Ectodermal cell (in vitro differentiated cells): Measurements from ENCODE around the gene POLR3H.

Source experiments
- H3K27ac ChIP-seq: 2 replicates; pipeline ENCODE4 v1.7.0; 2013; ENCODE audit warnings: mild to moderate bottlenecking, low read depth, low read length; ENCODE audit not compliant: insufficient read depth, poor library complexity, severe bottlenecking
- H3K27me3 ChIP-seq: 2 replicates; pipeline ENCODE4 v1.7.0; 2013; ENCODE audit warnings: mild to moderate bottlenecking, low read length; ENCODE audit not compliant: insufficient read depth, control insufficient read depth, poor library complexity, severe bottlenecking
- H3K36me3 ChIP-seq: one replicate; pipeline ENCODE4 v1.7.0; 2013; ENCODE audit warnings: low read length; ENCODE audit not compliant: control insufficient read depth, insufficient read depth
- H3K4me1 ChIP-seq: one replicate; pipeline ENCODE4 v1.7.0; 2013; ENCODE audit warnings: low read length; ENCODE audit not compliant: control insufficient read depth, insufficient read depth
- H3K4me3 ChIP-seq: 2 replicates; pipeline ENCODE4 v1.7.0; 2013; ENCODE audit warnings: low read depth, low read length, control low read depth; ENCODE audit not compliant: insufficient read depth
- H3K9me3 ChIP-seq: 2 replicates; pipeline ENCODE4 v1.7.0; 2013; ENCODE audit warnings: mild to moderate bottlenecking, low read length, moderate library complexity; ENCODE audit not compliant: control insufficient read depth
- WGBS, 2 experiments: methylation state at CpG; one replicate each; pipeline ENCODE4 v1.1.7; 2013; ENCODE audit warnings: missing lambda C conversion rate in 2 of 2; 5-methylcytosine and 5-hydroxymethylcytosine counted together

POLR3H gene

DNA sequence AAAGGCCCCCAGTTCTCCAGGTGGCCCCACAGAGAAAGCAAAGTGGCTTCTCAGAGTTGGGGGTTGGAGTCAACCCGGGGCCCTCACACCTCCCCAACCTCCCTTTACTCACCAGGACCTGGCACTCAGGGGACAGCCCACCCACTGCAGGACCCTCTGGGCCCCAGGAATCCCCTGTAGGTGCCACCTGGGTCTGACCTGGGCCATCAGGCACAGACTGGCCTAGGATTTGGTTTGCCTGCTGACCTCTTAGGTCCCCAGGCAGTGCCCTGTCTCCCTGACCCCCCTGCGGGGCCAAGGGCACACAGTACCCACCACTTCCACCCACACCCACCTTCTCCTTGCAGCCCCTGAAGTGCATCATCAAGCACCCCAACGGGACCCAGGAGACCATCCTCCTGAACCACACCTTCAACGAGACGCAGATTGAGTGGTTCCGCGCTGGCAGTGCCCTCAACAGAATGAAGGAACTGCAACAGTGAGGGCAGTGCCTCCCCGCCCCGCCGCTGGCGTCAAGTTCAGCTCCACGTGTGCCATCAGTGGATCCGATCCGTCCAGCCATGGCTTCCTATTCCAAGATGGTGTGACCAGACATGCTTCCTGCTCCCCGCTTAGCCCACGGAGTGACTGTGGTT is 16.0 kb downstream of the POLR3H start:
- 94 to 97% methylated on average over 16 of the region's 16 CpGs for WGBS, 2 experiments
- no peaks in the 10 kb centered on the region for H3K9me3 ChIP-seq

GRCh38 chr22:41526830-41527799 is 17.2 kb downstream of the POLR3H start:
- 94 to 95% methylated on average over 32 of the region's 32 CpGs for WGBS, 2 experiments
- H3K36me3 ChIP-seq: peaks cover 31% of the 10 kb centered on the region

More for the DNA sequence above, 16.0 kb downstream of the POLR3H start:
- Histone ChIP-seq H3K36me3 (peaks cover 31% of the 10 kb centered on the region), H3K27me3 (no peaks in the 10 kb centered on the region), H3K27ac (no peak overlapping the region), H3K4me3 (no peak overlapping the region), H3K4me1 (no peaks in the 10 kb centered on the region)

GRCh38 chr22:41526226-41526829 is 17.9 kb downstream of the POLR3H start:
- H3K4me3 ChIP-seq: no peak overlapping the region
- H3K36me3 ChIP-seq: peaks cover 23% of the 10 kb centered on the region
- H3K27ac ChIP-seq: no peak overlapping the region
- WGBS, 2 experiments: 91 to 94% methylated on average over 12 of the region's 12 CpGs
- H3K4me1 ChIP-seq: no peaks in the 10 kb centered on the region
- H3K9me3 ChIP-seq: no peaks in the 10 kb centered on the region
- H3K27me3 ChIP-seq: no peaks in the 10 kb centered on the region

More at GRCh38 chr22:41526830-41527799, 17.2 kb downstream of the POLR3H start:
- H3K27me3 ChIP-seq: no peaks in the 10 kb centered on the region
- no peak overlapping the region for H3K27ac ChIP-seq
- no peaks in the 10 kb centered on the region for H3K9me3 ChIP-seq
- H3K4me3 ChIP-seq: no peak overlapping the region
- H3K4me1 ChIP-seq: no peaks in the 10 kb centered on the region

- no peak overlapping the region for H3K27ac ChIP-seq
- peaks cover 21% of the 10 kb centered on the region for H3K36me3 ChIP-seq
- H3K27me3 ChIP-seq: no peaks in the 10 kb centered on the region
- H3K4me3 ChIP-seq: no peak overlapping the region
- H3K9me3 ChIP-seq: no peaks in the 10 kb centered on the region
- WGBS, 2 experiments: 93 to 95% methylated on average over 13 of the region's 13 CpGs
- H3K4me1 ChIP-seq: no peaks in the 10 kb centered on the region
Measured at GRCh38 chr22:41525450-41526225, 18.6 kb downstream of the POLR3H start.

GRCh38 chr22:41524809-41525449 is 19.3 kb downstream of the POLR3H start:
- H3K36me3 ChIP-seq: peaks cover 21% of the 10 kb centered on the region
- no peaks in the 10 kb centered on the region for H3K4me1 ChIP-seq
- H3K4me3 ChIP-seq: no peak overlapping the region
- H3K27ac ChIP-seq: no peak overlapping the region
- WGBS, 2 experiments: 94% methylated on average over 17 of the region's 17 CpGs
- H3K27me3 ChIP-seq: no peaks in the 10 kb centered on the region
- no peaks in the 10 kb centered on the region for H3K9me3 ChIP-seq

DNA sequence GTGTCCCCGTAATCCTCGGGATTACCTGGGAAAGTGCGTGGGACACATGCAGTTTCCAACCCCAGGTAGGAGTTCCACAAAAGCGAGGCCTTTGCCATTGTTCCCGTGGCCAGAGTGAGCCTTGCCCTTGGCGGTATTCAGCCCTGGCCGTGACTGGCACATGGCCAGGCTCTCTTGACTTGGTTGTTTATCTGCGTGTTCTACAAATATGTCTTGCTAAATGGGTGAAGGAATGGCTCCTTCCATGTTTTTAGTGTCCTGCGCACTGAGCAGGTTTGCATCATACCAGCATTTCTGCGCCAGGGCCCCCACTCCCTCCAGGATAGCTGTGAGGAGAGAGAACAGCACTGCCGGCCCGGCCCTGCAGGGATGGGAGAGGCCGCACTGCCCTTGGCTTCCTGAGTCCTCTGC is 20.0 kb downstream of the POLR3H start:
- Histone ChIP-seq H3K36me3 (peaks cover 17% of the 10 kb centered on the region), H3K9me3 (no peaks in the 10 kb centered on the region), H3K4me3 (no peak overlapping the region), H3K4me1 (no peaks in the 10 kb centered on the region), H3K27me3 (no peaks in the 10 kb centered on the region), H3K27ac (no peak overlapping the region)
- WGBS, 2 experiments: 93 to 96% methylated on average over 13 of the region's 13 CpGs

- Histone ChIP-seq H3K4me3 (no peak overlapping the region), H3K36me3 (peaks cover 13% of the 10 kb centered on the region), H3K27ac (no peak overlapping the region), H3K27me3 (no peaks in the 10 kb centered on the region), H3K4me1 (no peaks in the 10 kb centered on the region), H3K9me3 (no peaks in the 10 kb centered on the region)
- WGBS, 2 experiments: 93 to 94% methylated on average over 21 of the region's 21 CpGs
Measured at GRCh38 chr22:41523464-41524221, 20.6 kb downstream of the POLR3H start.

- Histone ChIP-seq H3K4me1 (no peaks in the 10 kb centered on the region), H3K4me3 (no peak overlapping the region), H3K9me3 (no peaks in the 10 kb centered on the region), H3K36me3 (peaks cover 5% of the 10 kb centered on the region), H3K27me3 (no peaks in the 10 kb centered on the region), H3K27ac (no peak overlapping the region)
- 95% methylated on average over 9 of the region's 9 CpGs for WGBS, 2 experiments
Measured at GRCh38 chr22:41522813-41523212, 21.5 kb downstream of the POLR3H start.

DNA sequence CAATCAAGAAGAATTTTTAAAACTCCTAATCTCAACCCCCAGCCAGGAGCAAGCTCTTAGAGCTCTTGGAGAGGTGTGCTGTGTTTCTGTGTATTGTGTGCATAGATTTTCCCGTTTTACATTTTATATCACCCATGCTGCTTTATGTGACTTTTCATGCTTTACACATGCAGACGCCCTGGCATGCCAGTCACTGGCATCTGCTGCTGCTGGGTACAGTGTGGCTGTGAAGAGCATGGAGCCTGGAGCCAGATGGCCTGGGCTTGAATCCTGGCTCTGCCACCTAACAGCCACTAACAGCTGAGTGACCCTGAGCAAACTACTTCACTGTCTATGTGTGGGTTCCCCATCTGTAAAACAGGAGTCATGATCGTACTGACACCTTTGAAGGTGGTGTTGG is 23.1 kb downstream of the POLR3H start:
- Histone ChIP-seq H3K4me1 (no peaks in the 10 kb centered on the region), H3K27ac (no peak overlapping the region), H3K36me3 (peaks cover 4% of the 10 kb centered on the region), H3K4me3 (no peak overlapping the region), H3K27me3 (no peaks in the 10 kb centered on the region), H3K9me3 (no peaks in the 10 kb centered on the region)
- WGBS, 2 experiments: 94 to 98% methylated on average over 2 to 3 of the region's 3 CpGs
